Epithelial cell of esophagus (primary cell): ENCODE measurements around the gene FCN2.

Experiments
- DNase-seq: peaks from one replicate; pipeline ENCODE4 v3.0.0; 2010; ENCODE audit warnings: low read depth
- H3K4me3 ChIP-seq: 2 replicates; pipeline ENCODE4 v1.5.1; 2011; ENCODE audit warnings: mild to moderate bottlenecking, low read length, control low read depth
- CTCF ChIP-seq: IDR thresholded peaks from 2 replicates; pipeline ENCODE4 v1.5.1; 2011; ENCODE audit warnings: low read depth, mild to moderate bottlenecking, low read length, control low read depth, inconsistent platforms; ENCODE audit not compliant: insufficient read depth; ENCODE audit errors: missing control alignments

Gene FCN2

GRCh38 chr9:134847752-134848432, 32.7 kb upstream of the FCN2 start:
- no peak for TF ChIP-seq CTCF
- no peak for DNase-seq
- H3K4me3 ChIP-seq, result no peak overlapping the region

GRCh38 chr9:134848504-134848903, 32.1 kb upstream of the FCN2 start:
- no peak for DNase-seq
- H3K4me3 ChIP-seq, result no peak overlapping the region
- no peak for TF ChIP-seq CTCF

GRCh38 chr9:134850611-134851010, 30.0 kb upstream of the FCN2 start:
- no peak for DNase-seq
- TF ChIP-seq CTCF, result no peak
- H3K4me3 ChIP-seq, result no peak overlapping the region

GRCh38 chr9:134851020-134851419, 29.6 kb upstream of the FCN2 start:
- no peak overlapping the region for H3K4me3 ChIP-seq
- no peak for DNase-seq
- no peak for TF ChIP-seq CTCF

- H3K4me3 ChIP-seq, result no peak overlapping the region
- no peak for DNase-seq
- TF ChIP-seq CTCF, result no peak
Measured at GRCh38 chr9:134852906-134853654, 27.5 kb upstream of the FCN2 start.

- no peak overlapping the region for H3K4me3 ChIP-seq
- DNase-seq, result no peak
- no peak for TF ChIP-seq CTCF
Measured at GRCh38 chr9:134853893-134854292, 26.7 kb upstream of the FCN2 start.
